Measurements from ENCODE around the gene PATJ. TPM values are rescaled to one million over a fixed set of nuclear protein-coding genes. Genes with fewer than 3 reads are reported as not detected.
"Not testable (repeated sequence)": the region's sequence is repeated elsewhere in the genome, so short reads cannot be mapped to it uniquely, and the experiment has no call there.

Gene PATJ
- total RNA-seq, 1 donor from 2014 or later = 31.2 TPM

DNA sequence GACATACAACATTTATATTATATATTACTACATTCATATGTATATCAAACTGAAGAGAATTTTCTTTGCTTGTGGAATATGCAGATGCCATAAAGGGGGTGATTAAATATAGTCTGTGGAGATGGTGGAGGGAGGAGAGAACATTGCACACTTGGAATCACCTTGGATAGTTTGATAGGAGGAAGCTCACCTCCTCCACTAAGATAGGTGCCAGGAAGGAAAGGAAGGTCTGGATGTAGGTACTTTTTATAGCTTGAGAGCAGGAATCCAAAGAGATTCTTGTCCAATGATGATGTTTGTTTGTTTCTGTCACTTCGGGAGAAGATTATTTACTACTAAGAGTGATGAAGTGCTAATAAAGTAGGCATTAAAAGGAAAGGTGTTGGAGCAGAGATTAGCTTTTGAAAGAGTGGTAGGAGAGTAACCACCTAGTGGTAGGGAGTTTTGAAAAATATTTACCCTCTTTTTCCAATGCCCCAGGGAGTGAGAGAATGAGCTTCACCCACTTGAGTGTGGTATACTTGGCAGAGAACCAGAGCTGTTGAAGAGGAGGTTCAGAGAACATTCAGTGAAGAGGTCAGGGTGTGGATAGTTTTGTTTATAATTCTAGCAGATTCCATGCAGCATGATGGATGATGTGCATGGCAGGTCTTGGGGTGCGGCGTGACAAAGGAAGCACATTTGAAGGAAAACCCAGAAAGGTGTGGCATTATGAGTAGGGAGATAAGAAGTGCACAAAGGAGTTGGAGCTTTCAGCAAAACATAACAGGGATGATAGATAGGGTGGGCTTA lies 145.0 kb downstream of the PATJ start:
- POLR2A ChIA-PET = no interaction called here

GRCh38 chr1:61887931-61888564 lies 145.8 kb downstream of the PATJ start:
- ATAC-seq (ENCODE audit: low read depth) (no peak), DNase-seq (no peak)
- peaks cover 48% of the 10 kb centered on the region for H3K36me3 Mint-ChIP-seq (ENCODE audit: low read depth)
- ChIA-PET POLR2A (no interaction called here), CTCF (no interaction called here)
- intact Hi-C loops (cut with micrococcal nuclease) = no loop called here
- TF ChIP-seq, protein P1, sequence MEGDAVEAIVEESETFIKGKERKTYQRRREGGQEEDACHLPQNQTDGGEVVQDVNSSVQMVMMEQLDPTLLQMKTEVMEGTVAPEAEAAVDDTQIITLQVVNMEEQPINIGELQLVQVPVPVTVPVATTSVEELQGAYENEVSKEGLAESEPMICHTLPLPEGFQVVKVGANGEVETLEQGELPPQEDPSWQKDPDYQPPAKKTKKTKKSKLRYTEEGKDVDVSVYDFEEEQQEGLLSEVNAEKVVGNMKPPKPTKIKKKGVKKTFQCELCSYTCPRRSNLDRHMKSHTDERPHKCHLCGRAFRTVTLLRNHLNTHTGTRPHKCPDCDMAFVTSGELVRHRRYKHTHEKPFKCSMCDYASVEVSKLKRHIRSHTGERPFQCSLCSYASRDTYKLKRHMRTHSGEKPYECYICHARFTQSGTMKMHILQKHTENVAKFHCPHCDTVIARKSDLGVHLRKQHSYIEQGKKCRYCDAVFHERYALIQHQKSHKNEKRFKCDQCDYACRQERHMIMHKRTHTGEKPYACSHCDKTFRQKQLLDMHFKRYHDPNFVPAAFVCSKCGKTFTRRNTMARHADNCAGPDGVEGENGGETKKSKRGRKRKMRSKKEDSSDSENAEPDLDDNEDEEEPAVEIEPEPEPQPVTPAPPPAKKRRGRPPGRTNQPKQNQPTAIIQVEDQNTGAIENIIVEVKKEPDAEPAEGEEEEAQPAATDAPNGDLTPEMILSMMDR (IDR thresholded peaks at IDR 0.05) = no peak
- H3K9me3 Mint-ChIP-seq = peaks cover 7% of the 10 kb centered on the region
- no peaks in the 10 kb centered on the region for H3K4me1 Mint-ChIP-seq
- no peak overlapping the region for H3K4me3 Mint-ChIP-seq
- H3K27me3 Mint-ChIP-seq = no peaks in the 10 kb centered on the region
- H3K27ac Mint-ChIP-seq = no peak overlapping the region

More for the DNA sequence above, 145.0 kb downstream of the PATJ start:
- peaks cover 5% of the 10 kb centered on the region for H3K9me3 Mint-ChIP-seq
- DNase-seq (no peak), ATAC-seq (ENCODE audit: low read depth) (no peak)
- no peak overlapping the region for H3K4me3 Mint-ChIP-seq
- H3K27ac Mint-ChIP-seq = no peak overlapping the region
- H3K27me3 Mint-ChIP-seq = no peaks in the 10 kb centered on the region
- no peaks in the 10 kb centered on the region for H3K4me1 Mint-ChIP-seq
- CTCF ChIA-PET = no interaction called here
- peaks cover 50% of the 10 kb centered on the region for H3K36me3 Mint-ChIP-seq (ENCODE audit: low read depth)
- TF ChIP-seq, protein P1 (IDR thresholded peaks at IDR 0.05) = no peak
- intact Hi-C loops (cut with micrococcal nuclease) = no loop called here

- ChIA-PET POLR2A (no interaction called here), CTCF (no interaction called here)
- H3K4me3 Mint-ChIP-seq = no peak overlapping the region
- TF ChIP-seq, protein P1 (IDR thresholded peaks at IDR 0.05) = no peak
- ATAC-seq (ENCODE audit: low read depth) (no peak), DNase-seq (no peak)
- intact Hi-C loops (cut with micrococcal nuclease) = no loop called here
- no peaks in the 10 kb centered on the region for H3K27me3 Mint-ChIP-seq
- H3K9me3 Mint-ChIP-seq = peaks cover 9% of the 10 kb centered on the region
- H3K36me3 Mint-ChIP-seq (ENCODE audit: low read depth) = peaks cover 51% of the 10 kb centered on the region
- no peak overlapping the region for H3K27ac Mint-ChIP-seq
- no peaks in the 10 kb centered on the region for H3K4me1 Mint-ChIP-seq
Observed at GRCh38 chr1:61888808-61889207, 146.5 kb downstream of the PATJ start.

- H3K27me3 Mint-ChIP-seq; H3K27ac Mint-ChIP-seq; H3K4me1 Mint-ChIP-seq; CTCF ChIA-PET; intact Hi-C loops (cut with micrococcal nuclease); POLR2A ChIA-PET; ATAC-seq (ENCODE audit: low read depth); DNase-seq; H3K4me3 Mint-ChIP-seq: not testable (repeated sequence)
- Mint-ChIP-seq H3K36me3 (ENCODE audit: low read depth) (peaks cover 50% of the 10 kb centered on the region), H3K9me3 (peaks cover 11% of the 10 kb centered on the region)
Observed at GRCh38 chr1:61890435-61890834, 148.2 kb downstream of the PATJ start.

- Mint-ChIP-seq H3K4me3 (no peak overlapping the region), H3K27me3 (no peaks in the 10 kb centered on the region), H3K27ac (no peak overlapping the region), H3K9me3 (peaks cover 13% of the 10 kb centered on the region), H3K4me1 (no peaks in the 10 kb centered on the region), H3K36me3 (ENCODE audit: low read depth) (peaks cover 45% of the 10 kb centered on the region)
- intact Hi-C loops (cut with micrococcal nuclease) = no loop called here
- ATAC-seq (ENCODE audit: low read depth) (no peak), DNase-seq (no peak)
- ChIA-PET CTCF (no interaction called here), POLR2A (no interaction called here)
- TF ChIP-seq, protein P1 (IDR thresholded peaks at IDR 0.05) = no peak
Observed at GRCh38 chr1:61892977-61893376, 150.7 kb downstream of the PATJ start.

DNA sequence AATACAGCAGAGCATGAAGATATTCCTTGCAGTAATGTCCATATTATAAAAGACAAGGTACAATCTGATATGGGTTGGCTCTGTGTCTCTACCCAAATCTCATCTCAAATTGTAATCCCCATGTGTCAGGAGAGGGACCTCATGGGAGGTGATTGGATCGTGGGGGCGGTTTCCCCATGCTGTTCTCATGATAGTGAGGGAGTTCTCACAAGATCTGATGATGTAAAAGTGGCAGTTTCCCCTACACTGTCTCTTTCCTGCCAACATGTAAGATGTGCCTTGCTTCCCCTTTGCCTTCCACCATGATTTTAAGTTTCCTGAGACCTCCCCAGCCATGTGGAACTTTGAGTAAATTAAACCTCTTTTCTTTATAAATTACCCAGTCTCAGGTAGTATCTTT lies 152.0 kb downstream of the PATJ start:
- H3K27ac Mint-ChIP-seq; ATAC-seq (ENCODE audit: low read depth); H3K27me3 Mint-ChIP-seq; H3K4me3 Mint-ChIP-seq; intact Hi-C loops (cut with micrococcal nuclease); POLR2A ChIA-PET; CTCF ChIA-PET; DNase-seq; H3K4me1 Mint-ChIP-seq: not testable (repeated sequence)
- Mint-ChIP-seq H3K36me3 (ENCODE audit: low read depth) (peaks cover 47% of the 10 kb centered on the region), H3K9me3 (peaks cover 13% of the 10 kb centered on the region)
